Smooth muscle cell (in vitro differentiated cells): Measurements from ENCODE around the gene SLC4A8. TPM values are rescaled to one million over a fixed set of nuclear protein-coding genes. Genes with fewer than 3 reads are reported as not detected.

Experiments
- DNase-seq: peaks from one replicate; lab custom pipeline; 2025; ENCODE audit not compliant: unreplicated experiment; lab: John Stamatoyannopoulos, UW
- H2AFZ ChIP-seq: fragments of 200-600 bp; sonication (generic); 2 replicates; pipeline ENCODE4 v1.6.0; 2016; ENCODE audit warnings: antibody characterized with exemption, low read depth, mild to moderate bottlenecking
- H3F3A ChIP-seq: fragments of 200-600 bp; sonication (generic); 2 replicates; pipeline ENCODE4 v1.6.0; 2017; ENCODE audit warnings: antibody characterized with exemption, low read depth
- H3K27ac ChIP-seq: fragments of 200-600 bp; sonication (generic); 2 replicates; pipeline ENCODE4 v1.5.1; 2016; ENCODE audit warnings: low read depth, mild to moderate bottlenecking
- H3K27me3 ChIP-seq: fragments of 200-600 bp; sonication (generic); 2 replicates; pipeline ENCODE4 v1.6.1; 2016; ENCODE audit warnings: low read depth, mild to moderate bottlenecking
- H3K36me3 ChIP-seq: fragments of 200-600 bp; sonication (generic); 2 replicates; pipeline ENCODE4 v1.5.1; 2016; ENCODE audit warnings: low read depth
- H3K4me1 ChIP-seq: fragments of 200-600 bp; sonication (generic); 2 replicates; pipeline ENCODE4 v1.5.1; 2016; ENCODE audit warnings: low read depth
- H3K4me2 ChIP-seq: fragments of 200-600 bp; sonication (generic); 2 replicates; pipeline ENCODE4 v1.6.0; 2016; ENCODE audit warnings: mild to moderate bottlenecking
- H3K4me3 ChIP-seq: fragments of 200-600 bp; sonication (generic); 2 replicates; pipeline ENCODE4 v1.5.1; 2016; ENCODE audit warnings: mild to moderate bottlenecking
- H3K79me2 ChIP-seq: fragments of 200-600 bp; sonication (generic); 2 replicates; pipeline ENCODE4 v1.6.0; 2016; ENCODE audit warnings: low read depth, mild to moderate bottlenecking
- H3K9ac ChIP-seq: fragments of 200-600 bp; sonication (generic); 2 replicates; pipeline ENCODE4 v1.6.0; 2016; ENCODE audit warnings: low read depth
- H3K9me3 ChIP-seq: fragments of 200-600 bp; sonication (generic); replicated peaks from 2 replicates; pipeline ENCODE4 v1.5.1; 2016; ENCODE audit warnings: low read depth
- H4K20me1 ChIP-seq: fragments of 200-600 bp; sonication (generic); 2 replicates; pipeline ENCODE4 v1.6.0; 2016; ENCODE audit warnings: low read depth
- WGBS: methylation state at CpG from one replicate; pipeline ENCODE4 v1.1.7; 2016; ENCODE audit warnings: low lambda C conversion rate; 5-methylcytosine and 5-hydroxymethylcytosine counted together
- polyA plus RNA-seq: library from polyadenylated mRNA; unstranded; fragments of >200 nt; fragmentation: Nextera tagmentation; extraction: Ambion mirVana; gene quantifications from 2 replicates; pipeline ENCODE4 v1.2.1, GENCODE V29; 2016
- total RNA-seq: library from RNA; depleted of rRNA; stranded (reverse); fragments of >200 nt; gene quantifications from 2 replicates; pipeline ENCODE4 v1.2.3, GENCODE V29; 2014
- TF ChIP-seq, protein P1 (sequence below): fragments of 200-600 bp; sonication (generic); IDR thresholded peaks from 2 replicates; pipeline ENCODE4 v1.5.1; 2017; ENCODE audit warnings: borderline replicate concordance, mild to moderate bottlenecking, antibody characterized with exemption; ENCODE audit not compliant: insufficient read depth, poor library complexity, severe bottlenecking

Gene SLC4A8
- total and polyA plus RNA-seq, 2 experiments from 2014 or later: 1.00 to 5.2 TPM

GRCh38 chr12:51439330-51439729 is 14.7 kb downstream of the SLC4A8 start:
- no peak overlapping the region for H3K4me3 ChIP-seq
- 79% methylated on average over 2 of the region's 2 CpGs for WGBS
- H3K9ac ChIP-seq: no peak overlapping the region
- H3F3A ChIP-seq: no peaks in the 10 kb centered on the region
- no peak overlapping the region for H3K4me2 ChIP-seq
- H2AFZ ChIP-seq: no peak overlapping the region
- DNase-seq: no peak
- H3K79me2 ChIP-seq: no peaks in the 10 kb centered on the region
- H3K9me3 ChIP-seq: no peaks in the 10 kb centered on the region
- H3K27ac ChIP-seq: no peak overlapping the region
- H3K27me3 ChIP-seq: no peaks in the 10 kb centered on the region
- TF ChIP-seq, protein P1, sequence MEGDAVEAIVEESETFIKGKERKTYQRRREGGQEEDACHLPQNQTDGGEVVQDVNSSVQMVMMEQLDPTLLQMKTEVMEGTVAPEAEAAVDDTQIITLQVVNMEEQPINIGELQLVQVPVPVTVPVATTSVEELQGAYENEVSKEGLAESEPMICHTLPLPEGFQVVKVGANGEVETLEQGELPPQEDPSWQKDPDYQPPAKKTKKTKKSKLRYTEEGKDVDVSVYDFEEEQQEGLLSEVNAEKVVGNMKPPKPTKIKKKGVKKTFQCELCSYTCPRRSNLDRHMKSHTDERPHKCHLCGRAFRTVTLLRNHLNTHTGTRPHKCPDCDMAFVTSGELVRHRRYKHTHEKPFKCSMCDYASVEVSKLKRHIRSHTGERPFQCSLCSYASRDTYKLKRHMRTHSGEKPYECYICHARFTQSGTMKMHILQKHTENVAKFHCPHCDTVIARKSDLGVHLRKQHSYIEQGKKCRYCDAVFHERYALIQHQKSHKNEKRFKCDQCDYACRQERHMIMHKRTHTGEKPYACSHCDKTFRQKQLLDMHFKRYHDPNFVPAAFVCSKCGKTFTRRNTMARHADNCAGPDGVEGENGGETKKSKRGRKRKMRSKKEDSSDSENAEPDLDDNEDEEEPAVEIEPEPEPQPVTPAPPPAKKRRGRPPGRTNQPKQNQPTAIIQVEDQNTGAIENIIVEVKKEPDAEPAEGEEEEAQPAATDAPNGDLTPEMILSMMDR: no peak
- H4K20me1 ChIP-seq: no peaks in the 10 kb centered on the region
- H3K4me1 ChIP-seq: no peaks in the 10 kb centered on the region
- H3K36me3 ChIP-seq: no peaks in the 10 kb centered on the region

DNA sequence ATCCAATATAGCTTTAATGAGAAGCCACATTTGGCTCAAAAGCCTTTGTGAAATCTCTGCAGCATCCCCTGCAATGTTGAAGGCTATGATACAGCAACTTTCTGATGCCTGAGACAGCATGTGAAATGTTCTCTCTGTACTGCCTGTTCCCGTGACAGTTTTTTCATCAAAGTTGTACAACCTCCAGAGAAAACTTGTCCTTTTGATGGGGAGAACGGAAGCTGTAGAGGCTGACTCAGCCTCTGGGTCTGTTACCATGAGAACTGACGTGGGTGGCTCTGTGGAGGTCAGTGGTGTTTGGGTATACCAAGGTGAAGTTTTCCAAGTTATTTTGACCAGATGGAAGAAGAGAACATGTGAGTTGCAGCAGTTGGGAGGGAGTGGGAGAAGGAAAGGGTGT is 17.0 kb downstream of the SLC4A8 start:
- Histone ChIP-seq H3K4me2 (no peak overlapping the region), H3F3A (no peaks in the 10 kb centered on the region), H3K79me2 (no peaks in the 10 kb centered on the region), H3K9ac (no peak overlapping the region), H3K4me3 (no peak overlapping the region), H3K9me3 (no peaks in the 10 kb centered on the region), H3K4me1 (no peaks in the 10 kb centered on the region), H3K27me3 (no peaks in the 10 kb centered on the region), H4K20me1 (no peaks in the 10 kb centered on the region), H2AFZ (no peak overlapping the region), H3K36me3 (no peaks in the 10 kb centered on the region), H3K27ac (peak overlapping the region; percentile 34)
- WGBS: 56% methylated on average over 3 of the region's 3 CpGs
- TF ChIP-seq, protein P1: no peak
- no peak for DNase-seq

DNA sequence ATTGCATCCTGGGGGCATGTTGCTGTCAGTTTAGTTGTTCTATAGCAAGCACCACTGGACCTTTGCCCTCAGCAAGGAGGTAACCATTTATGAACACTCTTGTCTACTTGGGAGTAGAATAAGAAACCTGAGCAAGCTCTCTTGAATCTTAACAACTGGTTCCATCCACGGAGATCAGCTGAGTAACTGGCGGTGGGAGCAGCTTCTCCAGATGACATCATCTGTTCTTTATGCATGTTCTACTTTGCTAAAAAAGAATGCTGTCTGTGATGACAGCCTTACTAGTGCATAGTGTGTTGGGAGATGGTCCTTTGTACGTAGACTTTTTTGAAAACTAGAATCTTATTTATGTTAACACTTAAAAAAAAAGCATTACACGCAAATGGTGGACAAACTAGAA is 17.7 kb downstream of the SLC4A8 start:
- Histone ChIP-seq H3K4me2 (peak overlapping the region; percentile 4), H3K9ac (no peak overlapping the region), H3F3A (no peaks in the 10 kb centered on the region), H3K9me3 (no peaks in the 10 kb centered on the region), H3K27me3 (no peaks in the 10 kb centered on the region), H4K20me1 (no peaks in the 10 kb centered on the region), H2AFZ (no peak overlapping the region), H3K4me3 (no peak overlapping the region), H3K4me1 (no peaks in the 10 kb centered on the region), H3K79me2 (no peaks in the 10 kb centered on the region), H3K36me3 (no peaks in the 10 kb centered on the region), H3K27ac (peak overlapping the region; percentile 34)
- DNase-seq: no peak
- 37% methylated on average over 4 of the region's 4 CpGs for WGBS
- TF ChIP-seq, protein P1: no peak

DNA sequence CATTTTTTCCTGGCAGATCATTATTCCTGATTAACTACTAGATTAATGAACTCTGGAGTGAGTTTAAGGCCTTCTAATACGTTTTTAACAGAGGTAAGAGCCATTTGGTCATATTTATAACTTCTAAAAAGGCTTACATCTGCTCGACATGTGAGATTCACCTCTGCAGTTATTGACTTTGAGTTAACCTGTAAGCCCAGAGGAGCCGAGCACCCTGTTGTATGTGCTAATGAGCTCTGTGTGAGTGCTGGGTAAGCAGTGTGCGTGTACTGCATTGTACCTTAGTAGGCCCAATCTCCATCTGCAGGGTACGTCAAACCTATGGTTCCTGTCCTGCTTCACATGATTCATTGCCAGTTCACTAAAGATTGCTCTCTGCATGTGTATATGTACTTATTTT is 18.9 kb downstream of the SLC4A8 start:
- no peaks in the 10 kb centered on the region for H3K27me3 ChIP-seq
- H2AFZ ChIP-seq: no peak overlapping the region
- 92% methylated on average over 5 of the region's 5 CpGs for whole genome bisulfite sequencing
- H3K36me3 ChIP-seq: no peaks in the 10 kb centered on the region
- H3K4me2 ChIP-seq: no peak overlapping the region
- H3K9me3 ChIP-seq: no peaks in the 10 kb centered on the region
- DNase-seq: no peak
- no peaks in the 10 kb centered on the region for H3F3A ChIP-seq
- no peaks in the 10 kb centered on the region for H3K79me2 ChIP-seq
- TF ChIP-seq, protein P1: no peak
- no peak overlapping the region for H3K4me3 ChIP-seq
- H3K27ac ChIP-seq: no peak overlapping the region
- H4K20me1 ChIP-seq: no peaks in the 10 kb centered on the region
- H3K4me1 ChIP-seq: no peaks in the 10 kb centered on the region
- no peak overlapping the region for H3K9ac ChIP-seq
